WERI-Rb-1 (cell line): ENCODE measurements around the gene INPP4A.

ENCODE experiments used
- DNase-seq: peaks from one replicate; pipeline ENCODE4 v3.0.0-alpha.2; 2020
- H3K27ac ChIP-seq: fragments of 250-450 bp; sonication (Bioruptor Pico); 2 replicates; pipeline ENCODE4 v1.5.1; 2020; ENCODE audit warnings: mild to moderate bottlenecking, moderate library complexity
- H3K27me3 ChIP-seq: fragments of 250-450 bp; sonication (Bioruptor Pico); 2 replicates; pipeline ENCODE4 v1.5.1; 2021; ENCODE audit warnings: mild to moderate bottlenecking, low read depth, moderate library complexity; ENCODE audit not compliant: insufficient read depth, severe bottlenecking
- H3K36me3 ChIP-seq: fragments of 250-450 bp; sonication (Bioruptor Pico); 2 replicates; pipeline ENCODE4 v1.5.1; 2020; ENCODE audit warnings: mild to moderate bottlenecking, moderate library complexity
- H3K4me3 ChIP-seq: 2 replicates; pipeline ENCODE4 v1.5.1; 2011; ENCODE audit warnings: low read depth, mild to moderate bottlenecking, control low read depth, low read length
- H3K9me3 ChIP-seq: fragments of 250-450 bp; sonication (Bioruptor Pico); 2 replicates; pipeline ENCODE4 v1.5.1; 2021; ENCODE audit warnings: mild to moderate bottlenecking, moderate library complexity; ENCODE audit not compliant: severe bottlenecking
- TF ChIP-seq, protein P1 (sequence below): IDR thresholded peaks from 2 replicates; pipeline ENCODE4 v1.5.1; 2011; ENCODE audit warnings: low read depth, mild to moderate bottlenecking, control low read depth, inconsistent platforms, low read length

INPP4A gene

DNA sequence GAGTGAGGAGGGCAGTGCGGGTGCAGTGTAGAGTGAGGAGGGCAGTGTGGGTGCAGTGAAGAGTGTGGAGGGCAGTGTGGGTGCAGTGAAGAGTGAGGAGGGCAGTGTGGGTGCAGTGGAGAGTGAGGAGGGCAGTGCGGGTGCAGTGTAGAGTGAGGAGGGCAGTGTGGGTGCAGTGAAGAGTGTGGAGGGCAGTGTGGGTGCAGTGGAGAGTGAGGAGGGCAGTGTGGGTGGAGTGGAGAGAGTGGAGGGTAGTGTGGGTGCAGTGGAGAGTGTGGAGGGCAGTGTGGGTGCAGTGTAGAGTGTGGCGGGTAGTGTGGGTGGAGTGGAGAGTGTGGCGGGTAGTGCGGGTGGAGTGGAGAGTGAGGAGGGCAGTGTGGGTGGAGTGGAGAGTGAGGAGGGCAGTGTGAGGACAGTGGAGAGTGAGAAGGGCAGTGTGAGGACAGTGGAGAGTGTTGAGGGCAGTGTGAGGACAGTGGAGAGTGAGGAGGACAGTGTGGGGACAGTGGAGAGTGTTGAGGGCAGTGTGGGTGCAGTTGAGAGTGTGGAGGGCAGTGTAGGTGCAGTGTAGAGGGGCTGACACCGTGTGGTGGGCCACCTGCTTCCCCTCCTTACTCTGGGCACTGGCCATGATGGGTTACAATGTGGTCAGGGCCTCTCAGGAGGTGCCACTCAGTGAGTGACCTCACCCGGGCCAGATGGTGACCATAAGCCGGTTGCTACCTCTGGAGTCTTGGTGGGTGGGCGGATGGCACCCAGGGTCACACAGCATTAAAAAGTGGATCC, 28.5 kb downstream of the INPP4A start:
- Histone ChIP-seq H3K9me3 (no peaks in the 10 kb centered on the region), H3K27ac (no peak overlapping the region), H3K4me3 (no peak overlapping the region), H3K27me3 (no peaks in the 10 kb centered on the region), H3K36me3 (no peaks in the 10 kb centered on the region)
- TF ChIP-seq, protein P1, sequence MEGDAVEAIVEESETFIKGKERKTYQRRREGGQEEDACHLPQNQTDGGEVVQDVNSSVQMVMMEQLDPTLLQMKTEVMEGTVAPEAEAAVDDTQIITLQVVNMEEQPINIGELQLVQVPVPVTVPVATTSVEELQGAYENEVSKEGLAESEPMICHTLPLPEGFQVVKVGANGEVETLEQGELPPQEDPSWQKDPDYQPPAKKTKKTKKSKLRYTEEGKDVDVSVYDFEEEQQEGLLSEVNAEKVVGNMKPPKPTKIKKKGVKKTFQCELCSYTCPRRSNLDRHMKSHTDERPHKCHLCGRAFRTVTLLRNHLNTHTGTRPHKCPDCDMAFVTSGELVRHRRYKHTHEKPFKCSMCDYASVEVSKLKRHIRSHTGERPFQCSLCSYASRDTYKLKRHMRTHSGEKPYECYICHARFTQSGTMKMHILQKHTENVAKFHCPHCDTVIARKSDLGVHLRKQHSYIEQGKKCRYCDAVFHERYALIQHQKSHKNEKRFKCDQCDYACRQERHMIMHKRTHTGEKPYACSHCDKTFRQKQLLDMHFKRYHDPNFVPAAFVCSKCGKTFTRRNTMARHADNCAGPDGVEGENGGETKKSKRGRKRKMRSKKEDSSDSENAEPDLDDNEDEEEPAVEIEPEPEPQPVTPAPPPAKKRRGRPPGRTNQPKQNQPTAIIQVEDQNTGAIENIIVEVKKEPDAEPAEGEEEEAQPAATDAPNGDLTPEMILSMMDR = no peak
- DNase-seq = no peak

DNA sequence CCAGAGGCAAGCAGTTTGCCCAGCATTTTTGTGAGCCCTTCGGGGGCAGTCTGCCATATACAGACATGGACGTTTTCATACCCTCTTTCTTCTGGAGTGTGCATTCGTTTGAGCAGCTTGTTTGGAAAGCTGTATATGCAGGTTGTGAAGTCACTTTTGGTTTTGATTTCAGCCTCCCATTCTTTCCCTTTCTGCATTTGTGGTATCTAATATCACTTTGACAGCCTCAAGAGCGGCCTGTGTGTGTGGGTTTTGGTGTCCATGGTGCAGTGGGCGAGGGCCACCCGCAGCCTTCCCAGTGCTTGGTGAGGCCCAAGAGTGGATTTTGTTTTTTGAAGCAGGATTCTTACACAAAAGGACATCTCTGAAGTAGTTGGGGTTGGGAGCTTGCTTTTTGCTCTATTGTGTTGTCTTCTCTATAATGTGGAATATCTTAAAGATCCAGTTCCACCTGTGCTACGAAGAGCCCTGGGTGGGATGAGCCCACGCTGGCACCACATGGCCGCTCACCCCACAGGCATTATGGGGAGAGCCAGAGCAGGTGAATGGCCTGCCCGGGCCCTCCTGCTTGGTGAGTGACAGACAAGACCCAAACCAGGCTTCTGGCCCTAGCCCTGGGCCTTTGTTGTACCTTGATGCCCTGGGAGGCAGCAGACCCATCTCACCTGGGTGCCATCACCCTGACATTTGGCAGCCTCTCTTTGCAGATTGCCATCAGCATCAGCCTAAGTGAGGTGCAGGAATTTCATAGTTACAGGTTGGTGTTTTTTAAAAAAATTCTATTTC, 29.5 kb downstream of the INPP4A start:
- Histone ChIP-seq H3K27me3 (no peaks in the 10 kb centered on the region), H3K4me3 (no peak overlapping the region), H3K27ac (no peak overlapping the region), H3K36me3 (no peaks in the 10 kb centered on the region), H3K9me3 (no peaks in the 10 kb centered on the region)
- DNase-seq = no peak
- TF ChIP-seq, protein P1 = no peak

DNA sequence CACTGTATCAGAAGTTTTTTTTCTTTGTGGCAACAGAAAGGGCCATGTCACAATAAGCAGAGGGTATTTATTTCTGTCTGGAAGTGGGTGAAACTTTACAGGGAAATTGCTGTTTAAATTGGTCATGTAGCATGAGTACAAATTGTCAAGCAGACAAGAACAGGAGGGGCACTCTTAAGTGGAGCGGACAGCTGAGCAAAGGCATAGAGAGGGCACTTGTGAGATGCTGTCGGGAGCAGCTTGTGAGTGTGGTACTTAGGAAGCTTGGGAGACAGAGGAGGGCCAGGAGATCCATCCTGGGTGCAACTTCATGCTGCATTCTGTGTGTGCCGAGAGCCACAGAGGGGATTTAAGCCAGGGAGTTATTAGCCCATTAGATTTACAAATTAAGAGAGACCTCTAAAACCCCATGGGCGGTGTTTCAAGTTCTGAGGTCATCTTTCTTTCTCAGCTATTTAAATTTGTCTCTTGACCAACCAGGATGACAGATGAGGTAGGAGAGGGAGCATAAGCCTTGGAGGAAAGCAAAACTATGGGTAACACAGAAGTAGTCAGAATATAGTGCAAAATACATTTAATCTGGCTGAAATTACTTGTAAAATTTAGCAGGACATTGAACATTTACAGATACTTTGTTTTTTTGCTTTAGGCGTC, 30.4 kb downstream of the INPP4A start:
- no peak for DNase-seq
- TF ChIP-seq, protein P1 = no peak
- H3K27ac ChIP-seq = no peak overlapping the region

DNA sequence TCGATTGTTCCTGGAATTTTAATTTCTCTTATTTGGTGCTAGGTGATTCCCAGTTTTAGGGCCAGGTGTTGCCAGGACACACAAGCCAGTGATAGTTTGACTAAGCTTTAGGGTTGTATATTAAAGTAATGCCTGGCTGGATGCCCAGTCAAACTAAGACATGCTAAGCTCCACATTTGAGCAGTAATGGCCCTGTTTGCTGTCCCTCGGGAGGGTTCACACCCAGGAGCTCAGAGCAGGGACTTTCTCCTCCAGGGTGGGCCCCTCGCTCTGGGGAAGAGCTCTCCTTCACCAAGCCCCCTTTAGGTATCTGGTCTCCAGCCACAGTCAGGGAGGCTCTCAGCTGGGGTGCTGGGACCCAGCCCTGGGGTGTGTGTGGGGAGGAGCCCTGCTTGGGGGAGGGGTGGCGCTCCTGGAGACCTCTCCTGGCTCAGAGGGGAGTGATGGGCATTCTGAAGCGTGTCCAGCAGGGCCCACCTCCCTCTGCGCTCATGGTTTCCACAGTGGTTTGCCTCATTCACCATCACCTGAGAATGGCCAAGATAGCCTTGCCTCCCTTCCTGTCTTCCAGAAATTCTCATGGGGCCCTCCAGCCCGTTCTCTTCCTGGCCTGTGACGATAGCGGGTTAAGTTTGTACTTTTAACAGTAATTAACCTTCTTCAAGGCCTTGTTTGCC, 31.7 kb downstream of the INPP4A start:
- DNase-seq = no peak
- Histone ChIP-seq H3K9me3 (no peaks in the 10 kb centered on the region), H3K27ac (no peak overlapping the region), H3K27me3 (no peaks in the 10 kb centered on the region), H3K4me3 (no peak overlapping the region), H3K36me3 (no peaks in the 10 kb centered on the region)
- TF ChIP-seq, protein P1 = no peak

More for the DNA sequence above, 30.4 kb downstream of the INPP4A start:
- no peaks in the 10 kb centered on the region for H3K9me3 ChIP-seq
- no peaks in the 10 kb centered on the region for H3K36me3 ChIP-seq
- no peaks in the 10 kb centered on the region for H3K27me3 ChIP-seq
- H3K4me3 ChIP-seq = no peak overlapping the region

DNA sequence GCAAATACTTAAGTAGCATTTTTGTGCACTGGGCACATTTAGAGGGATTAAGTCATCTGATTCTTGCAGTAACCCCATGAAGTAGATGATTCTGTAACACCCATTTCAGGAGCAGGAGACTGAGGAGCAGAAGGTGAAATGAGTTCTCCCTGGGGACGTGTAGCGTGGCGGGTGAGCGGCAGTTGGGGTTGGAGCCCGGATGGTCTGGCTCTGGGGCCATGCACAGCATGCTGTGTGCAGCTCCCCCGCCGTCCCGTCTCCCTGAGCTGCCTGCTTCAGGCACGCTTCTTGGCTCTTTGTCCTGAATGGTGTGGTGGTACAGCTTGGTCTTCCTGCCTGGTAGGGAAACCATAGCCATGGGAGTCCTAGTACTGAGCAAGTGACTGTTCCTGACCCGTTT, 32.4 kb downstream of the INPP4A start:
- Histone ChIP-seq H3K27me3 (no peaks in the 10 kb centered on the region), H3K36me3 (no peaks in the 10 kb centered on the region), H3K4me3 (no peak overlapping the region), H3K27ac (no peak overlapping the region), H3K9me3 (no peaks in the 10 kb centered on the region)
- DNase-seq = no peak
- TF ChIP-seq, protein P1 = no peak
